HG02973 (cell line): ENCODE data around the gene MCUR1.
"Not testable (repeated sequence)": the region's sequence is repeated elsewhere in the genome, so short reads cannot be mapped to it uniquely, and the experiment has no call there.

Experiments used
- ATAC-seq: cut with Tn5 transposase; IDR thresholded peaks from one replicate; pipeline ENCODE4 v1.9.1; 2021; ENCODE audit warnings: moderate library complexity; ENCODE audit not compliant: unreplicated experiment

Gene MCUR1, protein sequence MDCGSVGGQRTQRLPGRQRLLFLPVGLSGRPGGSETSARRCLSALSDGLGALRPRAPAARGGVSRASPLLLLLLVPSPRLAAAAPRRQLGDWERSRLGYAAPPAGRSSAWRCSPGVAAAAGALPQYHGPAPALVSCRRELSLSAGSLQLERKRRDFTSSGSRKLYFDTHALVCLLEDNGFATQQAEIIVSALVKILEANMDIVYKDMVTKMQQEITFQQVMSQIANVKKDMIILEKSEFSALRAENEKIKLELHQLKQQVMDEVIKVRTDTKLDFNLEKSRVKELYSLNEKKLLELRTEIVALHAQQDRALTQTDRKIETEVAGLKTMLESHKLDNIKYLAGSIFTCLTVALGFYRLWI

DNA sequence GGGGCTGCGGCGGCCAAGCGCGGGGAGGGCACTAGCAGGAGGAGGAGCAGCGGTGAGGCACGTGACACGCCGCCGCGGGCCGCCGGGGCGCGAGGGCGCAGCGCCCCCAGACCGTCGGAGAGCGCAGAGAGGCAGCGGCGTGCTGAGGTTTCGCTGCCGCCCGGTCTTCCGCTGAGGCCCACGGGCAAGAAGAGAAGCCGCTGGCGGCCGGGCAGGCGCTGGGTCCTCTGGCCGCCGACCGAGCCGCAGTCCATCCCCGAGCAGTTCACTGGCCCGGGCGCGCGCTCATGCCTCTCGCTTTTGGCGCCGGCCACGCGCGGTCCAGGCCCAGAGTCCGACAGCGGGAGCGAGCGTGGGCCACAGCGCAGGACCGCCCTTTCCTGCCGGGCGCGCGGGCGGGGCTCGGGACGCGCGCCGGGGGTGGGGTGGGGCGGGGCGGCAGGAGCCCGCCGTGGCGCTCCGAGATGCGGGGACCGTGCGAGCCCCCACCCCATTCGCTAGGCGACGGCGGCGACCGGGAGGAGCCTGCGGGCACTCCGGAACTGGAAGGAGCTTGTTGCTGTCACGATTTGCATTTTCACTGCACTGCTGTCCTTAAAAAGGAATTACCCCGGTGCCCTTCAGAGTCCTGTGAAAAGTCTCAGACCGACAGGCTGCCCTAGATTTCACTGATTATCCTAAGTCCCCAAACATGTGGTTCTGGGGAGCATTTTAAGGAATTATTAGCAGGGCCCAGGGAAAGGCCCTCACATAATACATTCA is at the start of gene MCUR1:
MCUR1 (minus strand) TSS at position 382 of the 762 bp plus-strand sequence; CDS start at position 254, 128 bp downstream.
- peak; percentile 72 for ATAC-seq

DNA sequence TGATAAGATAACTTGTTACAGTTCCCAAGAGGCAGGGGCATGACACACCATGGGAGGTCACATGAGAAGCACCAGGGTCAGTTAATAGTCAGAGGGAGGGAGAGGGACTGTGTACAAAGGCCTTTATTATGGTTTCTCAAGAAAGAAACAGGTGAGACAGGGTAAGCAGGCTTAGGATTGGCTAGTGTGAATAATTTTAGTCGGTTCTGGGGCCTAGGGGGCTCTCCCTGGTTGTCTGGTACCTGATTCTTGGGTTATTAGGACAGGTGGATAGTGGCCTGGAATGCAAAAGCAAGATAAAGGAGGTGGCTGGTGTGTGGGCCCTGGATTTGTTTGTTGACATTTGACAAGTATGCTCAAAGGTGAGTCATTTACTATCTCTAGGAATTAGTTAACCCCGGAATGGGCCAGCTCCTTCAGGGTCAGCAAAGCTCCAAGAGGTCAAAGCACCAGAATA is 49.4 kb upstream of the MCUR1 start:
- no peak for ATAC-seq

DNA sequence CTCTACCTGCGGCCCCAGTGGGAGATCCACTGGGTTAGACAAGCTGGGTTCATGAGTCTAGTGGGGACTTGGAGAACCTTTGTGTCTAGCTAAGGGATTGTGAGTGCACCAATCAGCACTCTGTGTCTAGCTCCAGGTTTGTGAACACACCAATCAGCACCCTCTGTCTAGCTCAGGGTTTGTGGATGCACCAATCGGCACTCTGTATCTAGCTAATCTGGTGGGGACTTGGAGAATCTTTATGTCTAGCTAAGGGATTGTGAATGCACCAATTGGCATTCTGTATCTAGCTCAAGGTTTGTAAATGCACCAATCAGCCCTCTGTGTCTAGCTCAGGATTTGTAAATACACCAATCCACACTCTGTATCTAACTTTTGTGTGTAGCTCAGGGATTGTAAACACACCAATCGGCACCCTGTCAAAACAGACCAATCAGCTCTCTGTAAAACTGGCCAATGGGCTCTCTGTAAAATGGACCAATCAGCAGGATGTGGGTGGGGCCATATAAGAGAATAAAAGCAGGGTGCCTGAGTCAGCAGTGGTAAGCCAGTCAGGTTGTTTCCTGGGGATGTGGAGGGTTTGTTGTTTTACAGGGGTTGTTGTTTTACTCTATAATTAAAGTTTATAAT is 46.3 kb upstream of the MCUR1 start:
- ATAC-seq = not testable (repeated sequence)

DNA sequence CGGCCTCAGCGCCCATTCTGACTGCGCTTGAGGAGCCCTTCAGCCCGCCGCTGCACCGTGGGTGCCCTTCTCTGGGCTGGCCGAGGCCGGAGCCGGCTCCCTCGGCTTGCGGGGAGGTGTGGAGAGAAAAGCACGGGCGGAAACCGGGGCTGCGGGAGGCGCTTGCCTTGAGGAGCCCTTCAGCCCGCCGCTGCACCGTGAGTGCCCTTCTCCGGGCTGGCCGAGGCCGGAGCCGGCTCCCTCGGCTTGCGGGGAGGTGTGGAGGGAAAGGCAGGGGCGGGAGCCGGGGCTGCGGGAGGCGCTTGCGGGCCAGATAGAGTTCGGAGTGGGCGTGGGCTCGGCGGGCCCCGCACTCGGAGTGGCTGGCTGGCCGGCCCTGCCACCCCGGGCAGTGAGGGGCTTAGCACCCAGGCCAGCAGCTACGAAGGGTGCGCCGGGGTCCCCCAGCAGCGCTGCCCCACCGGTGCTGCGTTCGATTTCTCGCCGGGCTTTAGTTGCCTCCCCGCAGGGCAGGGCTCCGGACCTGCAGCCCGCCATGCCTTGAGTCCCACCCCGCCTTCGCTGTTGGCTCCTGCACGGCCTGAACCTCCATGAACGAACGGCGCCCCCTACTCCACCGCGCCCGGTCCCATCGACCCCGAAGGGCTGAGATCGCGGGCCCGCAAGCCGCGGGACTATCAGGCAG is 45.7 kb upstream of the MCUR1 start:
- no peak for ATAC-seq

DNA sequence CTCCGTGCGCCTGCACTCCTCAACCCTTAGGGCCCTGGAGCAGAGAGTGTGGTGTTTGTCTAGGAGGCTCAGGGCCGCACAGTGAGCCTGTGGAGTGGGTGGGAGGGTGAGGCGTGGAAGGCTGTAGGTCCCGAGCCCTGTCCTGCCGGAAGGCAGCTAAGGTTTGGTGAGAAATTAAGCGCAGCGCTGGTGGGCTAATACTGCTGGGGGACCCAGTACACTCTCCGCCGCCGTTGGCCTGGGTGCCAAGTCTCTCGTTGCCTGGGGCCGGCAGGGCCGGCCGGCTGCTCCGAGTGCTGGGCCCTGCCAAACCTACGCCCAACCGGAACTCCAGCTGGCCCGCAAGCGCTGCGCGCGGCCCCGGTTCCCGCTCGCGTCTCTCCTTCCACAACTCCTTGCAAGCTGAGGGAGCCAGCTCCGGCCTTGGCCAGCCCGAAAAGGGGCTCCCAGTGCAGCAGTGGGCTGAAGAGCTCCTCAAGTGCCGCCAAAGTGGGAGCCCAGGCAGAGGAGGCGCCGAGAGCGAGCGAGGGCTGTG is 40.4 kb upstream of the MCUR1 start:
- ATAC-seq = no peak

DNA sequence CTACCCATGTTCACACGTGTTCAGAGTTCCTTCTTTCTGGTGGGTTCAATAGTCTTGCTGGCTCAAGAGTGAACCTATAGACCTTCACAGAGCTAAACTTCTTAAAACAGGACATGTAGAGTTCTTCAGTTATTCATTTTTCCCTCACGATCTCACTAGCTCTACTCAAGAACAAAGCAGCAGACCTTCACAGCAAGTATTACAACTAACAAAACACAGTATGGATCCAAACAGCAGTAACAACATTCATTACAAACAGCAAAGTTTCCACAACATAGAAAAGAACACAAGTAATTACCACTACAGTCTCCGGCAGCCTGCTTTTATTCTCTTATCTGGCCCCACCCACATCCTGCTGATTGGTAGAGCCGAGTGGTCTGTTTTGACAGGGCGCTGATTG is 39.5 kb upstream of the MCUR1 start:
- no peak for ATAC-seq

DNA sequence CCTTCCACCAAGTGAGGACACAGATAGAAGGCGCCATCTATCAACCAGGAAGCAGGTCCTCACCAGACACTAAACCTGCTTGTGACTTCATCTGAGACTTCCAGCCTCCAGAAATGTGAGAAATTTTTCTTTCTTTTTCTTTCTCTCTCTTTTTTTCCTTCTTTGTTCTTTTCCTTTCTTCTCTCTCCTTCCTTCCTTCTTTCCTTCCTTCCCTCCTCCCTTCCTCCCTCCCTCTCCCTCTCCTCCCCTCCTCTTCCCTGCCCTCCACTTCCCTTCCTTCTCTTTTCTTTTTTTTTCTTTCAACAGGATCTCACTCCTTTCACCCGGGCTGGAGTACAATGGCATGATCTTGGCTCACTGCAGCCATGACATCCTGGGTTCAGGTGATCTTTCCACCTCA is 37.4 kb upstream of the MCUR1 start:
- no peak for ATAC-seq

DNA sequence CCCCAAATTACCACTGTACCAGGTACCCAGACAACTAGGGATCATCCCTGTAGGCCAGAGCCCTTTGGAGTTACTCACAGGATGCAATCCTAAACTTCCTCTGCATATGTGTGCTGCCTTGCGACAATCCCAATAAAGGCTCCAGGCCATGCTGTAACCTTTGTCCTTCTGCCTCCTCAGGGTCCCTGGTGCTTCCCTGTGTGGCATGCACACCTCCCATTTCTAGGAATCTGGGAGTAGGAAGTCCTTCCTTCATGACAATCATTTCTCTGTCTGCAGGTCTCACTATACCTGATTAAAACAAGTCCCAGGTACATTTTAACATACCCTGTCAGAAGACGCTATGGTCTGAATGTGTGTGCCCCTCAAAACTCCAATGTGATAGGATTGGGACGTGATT is 37.0 kb upstream of the MCUR1 start:
- ATAC-seq = no peak

DNA sequence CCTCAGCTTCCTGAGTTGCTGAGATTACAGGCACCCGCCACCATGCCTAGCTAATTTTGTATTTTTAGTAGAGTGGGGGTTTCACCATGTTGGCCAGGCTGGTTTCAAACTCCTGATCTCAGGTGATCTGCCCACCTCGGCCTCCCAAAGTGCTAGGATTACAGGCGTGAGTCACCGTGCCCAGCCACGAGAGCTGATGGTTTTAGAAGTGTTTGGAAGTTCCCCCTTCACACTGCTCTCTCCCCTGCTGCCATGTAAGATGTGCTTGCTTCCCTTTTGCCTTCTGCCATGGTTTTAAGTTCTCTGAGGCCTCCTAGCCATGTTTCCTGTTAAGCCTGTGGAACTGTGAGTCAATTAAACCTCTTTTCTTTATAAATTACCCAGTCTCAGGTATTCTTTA is 36.3 kb upstream of the MCUR1 start:
- ATAC-seq = not testable (repeated sequence)

DNA sequence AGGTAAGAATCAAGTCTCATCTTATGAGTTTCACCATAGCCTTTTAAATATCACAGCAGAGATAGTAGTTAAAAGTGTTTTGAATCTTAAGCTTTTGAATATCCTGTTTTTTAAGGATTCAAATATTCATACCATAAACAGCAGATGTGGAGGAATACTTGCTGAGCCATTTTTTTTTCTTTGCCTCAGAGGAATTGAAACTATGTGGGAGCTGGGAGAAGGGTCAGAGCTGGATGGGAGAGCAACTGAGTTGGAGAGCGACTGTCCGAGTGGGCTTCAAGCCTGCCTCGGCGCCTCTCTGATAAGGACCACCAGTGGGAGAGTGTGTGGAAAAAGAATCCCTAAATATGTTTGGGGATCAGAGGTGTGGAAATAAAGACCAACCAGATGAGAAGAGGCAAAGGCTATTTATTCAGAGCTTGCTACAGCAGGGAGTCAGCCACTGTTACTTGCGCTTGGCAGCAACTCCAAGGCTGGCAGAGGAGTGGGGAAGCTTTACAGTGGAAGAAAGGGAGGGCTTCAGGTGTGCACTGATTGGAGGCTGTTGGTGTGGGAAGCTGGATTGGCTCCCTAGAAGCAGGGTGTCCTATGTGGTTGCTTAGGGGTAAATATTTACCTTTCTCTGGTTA is 34.3 kb upstream of the MCUR1 start:
- ATAC-seq = no peak

DNA sequence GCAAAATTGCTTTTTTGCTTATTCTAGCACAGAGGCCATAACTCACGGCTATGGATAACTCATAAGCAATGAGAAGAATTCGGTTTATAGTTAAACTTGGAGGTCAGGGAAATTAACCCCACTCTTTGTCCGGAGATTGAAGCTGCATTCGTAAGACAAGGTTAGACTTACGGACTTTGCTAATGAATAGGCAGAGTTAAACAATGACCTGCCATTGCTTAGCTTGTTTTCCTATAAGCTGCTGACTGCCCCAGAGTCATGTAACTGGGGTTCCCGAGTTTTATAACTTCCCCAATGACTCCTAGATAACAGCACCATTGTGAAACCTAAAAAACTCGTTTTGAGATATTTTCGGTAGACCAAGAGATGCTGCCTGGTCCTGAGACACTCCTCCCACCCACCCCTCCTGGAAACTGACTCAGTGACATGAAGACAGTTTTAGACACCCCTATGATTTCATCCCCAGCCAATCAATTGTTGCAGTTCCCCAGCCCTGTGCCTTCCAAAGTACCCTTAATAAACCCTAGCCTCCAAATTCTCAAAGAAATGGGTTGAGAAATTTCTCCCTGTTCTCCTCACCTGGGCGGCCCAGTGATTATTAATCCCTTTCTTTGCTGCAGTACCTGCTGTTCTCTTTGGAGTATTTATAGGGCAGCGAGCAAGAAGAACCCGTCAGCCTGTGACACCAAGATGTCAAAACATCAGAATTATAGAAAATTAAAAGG is 33.1 kb upstream of the MCUR1 start:
- no peak for ATAC-seq

DNA sequence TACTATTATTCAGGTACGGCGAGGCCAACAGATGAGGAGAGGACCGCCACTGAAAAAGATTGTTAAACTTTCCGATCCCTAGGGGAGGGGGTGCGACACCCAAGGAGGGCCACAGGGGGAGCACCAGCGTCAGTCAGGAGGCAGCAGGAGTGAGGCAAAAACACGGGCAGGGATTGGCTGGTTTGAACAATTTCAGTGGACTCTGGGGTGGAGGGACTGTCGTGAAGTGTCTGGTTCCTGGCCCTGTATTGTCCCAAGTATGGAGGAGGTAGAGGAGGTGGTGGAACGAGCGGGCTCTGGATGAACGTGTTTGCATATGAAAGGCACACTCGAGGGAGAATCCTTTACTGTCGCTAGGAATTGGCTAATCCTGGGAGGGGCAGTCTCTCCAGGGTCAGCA is 32.5 kb upstream of the MCUR1 start:
- ATAC-seq = no peak

DNA sequence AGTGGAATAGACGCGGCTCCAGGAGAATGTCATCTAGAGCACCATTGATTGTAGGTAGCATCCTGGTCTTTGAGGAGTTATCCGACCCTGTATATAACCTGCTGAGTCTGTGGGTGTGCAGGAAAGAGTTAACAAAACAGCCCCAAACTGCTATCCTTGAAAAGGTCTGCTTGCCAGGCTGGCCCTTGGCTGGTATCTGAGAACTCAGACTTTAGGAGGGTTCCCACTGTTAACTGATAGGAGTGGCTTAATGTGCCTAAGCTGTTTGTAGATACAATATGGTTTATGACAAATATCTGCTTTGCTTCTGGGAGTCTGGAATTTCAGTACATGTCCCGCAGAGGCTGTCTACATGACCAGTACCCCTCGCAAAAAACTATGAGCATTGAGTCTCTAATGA is 27.6 kb upstream of the MCUR1 start:
- ATAC-seq = no peak

DNA sequence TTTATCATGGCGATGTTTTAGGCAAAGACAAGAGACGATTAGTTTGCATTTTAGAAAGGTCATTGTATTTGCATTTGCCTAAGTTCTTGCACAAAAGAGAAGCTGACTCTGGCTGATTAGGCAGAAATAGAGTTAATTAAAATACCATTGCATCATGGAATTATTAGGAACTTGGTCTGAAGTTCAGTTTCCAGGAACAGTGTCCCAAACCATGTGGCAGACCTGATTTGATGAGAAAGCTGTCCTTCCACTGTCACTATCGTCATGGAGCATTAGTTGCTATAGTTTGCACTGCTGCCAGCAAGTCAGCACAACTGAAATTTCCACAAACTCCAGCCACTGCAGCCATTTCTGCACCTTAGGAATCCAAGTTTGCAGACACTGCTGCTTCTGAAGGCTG is 24.3 kb upstream of the MCUR1 start:
- no peak for ATAC-seq

DNA sequence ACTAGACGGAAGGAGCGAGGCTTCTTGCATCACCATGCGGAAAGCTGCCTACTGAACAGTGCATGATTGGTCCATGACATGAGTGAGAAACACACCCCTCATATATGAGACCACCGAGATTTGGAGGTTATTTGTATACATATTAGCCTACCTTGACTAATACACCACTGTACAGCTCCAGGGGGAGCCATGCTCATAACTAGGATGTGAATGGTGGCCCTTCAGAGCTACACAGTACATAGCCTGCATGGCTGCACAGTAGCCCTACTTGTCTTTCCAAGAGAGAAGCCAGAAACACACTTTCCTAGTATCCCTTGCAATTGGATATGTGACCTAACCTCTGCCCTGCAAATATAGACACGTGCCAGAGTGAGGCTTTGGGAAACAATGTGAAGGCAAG is 21.8 kb upstream of the MCUR1 start:
- ATAC-seq = no peak

DNA sequence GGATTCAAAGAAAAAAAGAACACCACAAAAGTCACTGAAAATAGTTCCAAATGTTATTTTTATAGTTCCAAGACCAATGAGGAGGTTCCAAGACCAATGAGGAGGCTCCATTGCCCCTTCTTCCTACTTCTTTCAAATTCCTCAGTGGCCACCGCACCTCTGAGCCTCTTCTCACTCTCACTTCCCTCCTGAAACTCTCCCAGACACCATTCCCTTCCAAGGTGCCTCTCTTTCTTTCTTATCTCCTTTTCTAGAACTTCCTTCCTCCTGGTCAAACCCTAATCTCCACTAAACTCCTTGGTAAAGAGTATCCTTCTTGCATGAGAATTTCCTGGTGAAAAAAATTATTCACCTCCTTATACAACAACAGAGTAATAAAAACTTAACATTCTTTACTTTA is 20.4 kb upstream of the MCUR1 start:
- ATAC-seq = no peak

DNA sequence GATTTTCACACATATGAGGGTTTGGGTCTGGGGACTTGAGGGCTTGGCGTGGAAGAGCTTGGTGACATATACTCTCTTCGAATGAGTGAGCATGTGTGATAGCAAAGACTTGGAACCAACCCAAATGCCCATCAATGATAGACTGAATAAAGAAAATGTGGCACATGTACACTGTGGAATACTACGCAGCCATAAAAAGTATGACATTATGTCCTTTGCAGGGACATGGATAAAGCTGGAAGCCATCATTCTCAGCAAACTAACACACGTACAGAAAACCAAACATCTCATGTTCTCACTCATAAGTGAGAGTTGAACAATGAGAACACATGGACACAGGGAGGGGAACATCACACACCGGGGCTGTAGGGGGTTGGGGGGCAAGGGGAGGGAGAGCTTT is 19.7 kb upstream of the MCUR1 start:
- ATAC-seq = not testable (repeated sequence)

DNA sequence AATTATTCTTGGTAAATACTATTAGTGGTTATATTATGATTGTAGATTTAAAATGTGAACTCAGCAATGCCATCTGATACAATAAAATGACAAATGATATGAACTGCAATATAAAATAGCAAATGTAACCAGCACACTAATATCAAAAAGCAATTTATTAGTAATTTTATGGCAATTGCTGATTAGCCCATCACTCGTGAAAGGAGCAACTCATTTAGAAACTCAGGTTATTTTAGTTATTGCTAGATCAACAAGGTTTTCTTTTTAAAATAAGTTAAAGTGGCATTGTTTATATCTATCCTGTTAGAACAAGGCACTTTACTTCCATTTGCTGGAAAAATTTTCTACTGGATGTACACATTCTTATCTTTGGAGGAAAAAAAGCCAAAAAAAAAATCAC is 18.4 kb upstream of the MCUR1 start:
- no peak for ATAC-seq

DNA sequence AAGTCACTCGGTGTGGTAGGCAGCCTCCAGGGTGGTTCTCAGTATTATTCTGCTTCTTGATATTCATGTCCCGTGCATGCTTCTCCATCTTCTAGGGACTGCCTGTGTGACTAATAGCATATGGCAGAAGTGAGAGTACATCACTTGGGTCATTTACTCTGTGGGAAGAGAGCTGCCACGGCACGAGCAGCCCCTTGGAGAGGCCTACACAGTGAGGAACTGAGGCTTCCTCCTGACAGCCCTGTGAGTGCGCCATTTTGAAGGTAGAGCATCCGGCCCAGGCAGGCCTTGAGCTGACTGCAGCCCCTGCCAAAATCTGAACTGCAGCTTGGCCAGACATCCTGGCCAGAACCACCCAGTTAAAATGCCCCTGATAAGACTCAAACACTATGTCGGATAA is 17.3 kb upstream of the MCUR1 start:
- peak; percentile 71 for ATAC-seq

DNA sequence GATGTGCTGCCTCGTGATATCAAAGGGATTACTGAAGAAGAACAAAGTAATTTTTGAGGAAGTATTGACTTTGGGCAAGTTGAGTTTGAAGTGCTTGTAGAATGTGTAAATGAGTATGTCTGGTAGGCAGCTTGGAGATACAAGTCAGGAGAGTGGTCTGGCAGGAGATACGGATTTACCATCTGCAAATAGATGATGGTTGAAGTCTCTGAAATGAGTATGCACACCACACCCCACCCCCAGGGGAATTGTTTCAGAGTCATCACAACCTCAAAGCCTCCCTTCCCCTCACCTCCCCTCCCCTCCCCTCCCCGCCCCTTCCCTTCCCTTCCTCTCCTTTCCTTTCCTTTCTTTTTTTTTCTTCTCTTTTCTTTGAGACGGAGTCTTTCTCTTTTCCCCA is 16.4 kb upstream of the MCUR1 start:
- ATAC-seq = no peak
